HepG2 (cell line): ENCODE data around the gene EEPD1. TPM values are rescaled to one million over a fixed set of nuclear protein-coding genes. Genes with fewer than 3 reads are reported as not detected.
A peak's percentile ranks its signal among the peaks of the same experiment; 100 is the strongest.

Source experiments
- TAF15 ChIP-seq: fragments of 200-400 bp; formaldehyde crosslinking; IDR thresholded peaks from one replicate; pipeline ENCODE4 v1.6.1; 2018; ENCODE audit warnings: mild to moderate bottlenecking, low read depth, low read length; ENCODE audit not compliant: poor library complexity, severe bottlenecking
- XBP1 ChIP-seq: sonication (generic); formaldehyde crosslinking; IDR thresholded peaks from 2 replicates; pipeline ENCODE4 v1.5.0; 2020; ENCODE audit warnings: missing genetic modification reagents
- ZNF160 ChIP-seq: sonication (generic); formaldehyde crosslinking; IDR thresholded peaks from 2 replicates; pipeline ENCODE4 v1.8.0; 2022; ENCODE audit warnings: mild to moderate bottlenecking, inconsistent platforms, missing genetic modification reagents
- ZNF562 ChIP-seq: sonication (generic); formaldehyde crosslinking; IDR thresholded peaks from 2 replicates; pipeline ENCODE4 v1.8.0; 2022; ENCODE audit warnings: missing genetic modification reagents, borderline replicate concordance
- ZNF839 ChIP-seq: sonication (generic); formaldehyde crosslinking; IDR thresholded peaks from 2 replicates; pipeline ENCODE4 v1.4.0; 2020; ENCODE audit warnings: missing genetic modification reagents, mild to moderate bottlenecking, borderline replicate concordance
- polyA plus RNA-seq, 8 experiments: library from polyadenylated mRNA; depleted of rRNA in 3 of 8; stranded (reverse) in 7 of 8; unstranded in 1 of 8; fragments of >200 nt; fragmentation: Illumina TruSeq in 4 of 8; extraction: Trizol in 4 of 8; gene quantifications; 2 replicates each; pipeline versions ENCODE4 v1.2.1 to v1.2.3, GENCODE V29; 2011 to 2016; ENCODE audit warnings: low read depth in 4 of 8, missing spikeins in 1 of 8, mixed read lengths in 1 of 8; ENCODE audit not compliant: insufficient read depth in 1 of 8
- total RNA-seq, 5 experiments: library from RNA; depleted of rRNA; stranded (reverse); fragments of >200 nt; fragmentation: Illumina TruSeq; extraction: Trizol; gene quantifications; 2 replicates each; pipeline ENCODE4 v1.2.3, GENCODE V29; 2016; ENCODE audit warnings: low read depth in 1 of 5
- TF ChIP-seq, protein P1 (sequence below): sonication (generic); formaldehyde crosslinking; IDR thresholded peaks from 2 replicates; pipeline ENCODE4 v1.5.1; 2020; ENCODE audit warnings: mild to moderate bottlenecking, missing genetic modification reagents
- TF ChIP-seq, protein P2 (sequence below): sonication (generic); formaldehyde crosslinking; IDR thresholded peaks from one replicate; pipeline ENCODE4 v1.5.1; 2020; ENCODE audit warnings: mild to moderate bottlenecking, missing genetic modification reagents; ENCODE audit errors: not compliant biosample characterization
- TF ChIP-seq, protein P3 (sequence below): sonication (generic); formaldehyde crosslinking; IDR thresholded peaks from 2 replicates; pipeline ENCODE4 v1.4.0; 2020; ENCODE audit warnings: missing genetic modification reagents

Gene EEPD1
- total and polyA plus RNA-seq, 2 of the 13 experiments (the other 11 are each of a cell fraction or from before 2014, with no cell fraction given) = 10.1 to 16.4 TPM

DNA sequence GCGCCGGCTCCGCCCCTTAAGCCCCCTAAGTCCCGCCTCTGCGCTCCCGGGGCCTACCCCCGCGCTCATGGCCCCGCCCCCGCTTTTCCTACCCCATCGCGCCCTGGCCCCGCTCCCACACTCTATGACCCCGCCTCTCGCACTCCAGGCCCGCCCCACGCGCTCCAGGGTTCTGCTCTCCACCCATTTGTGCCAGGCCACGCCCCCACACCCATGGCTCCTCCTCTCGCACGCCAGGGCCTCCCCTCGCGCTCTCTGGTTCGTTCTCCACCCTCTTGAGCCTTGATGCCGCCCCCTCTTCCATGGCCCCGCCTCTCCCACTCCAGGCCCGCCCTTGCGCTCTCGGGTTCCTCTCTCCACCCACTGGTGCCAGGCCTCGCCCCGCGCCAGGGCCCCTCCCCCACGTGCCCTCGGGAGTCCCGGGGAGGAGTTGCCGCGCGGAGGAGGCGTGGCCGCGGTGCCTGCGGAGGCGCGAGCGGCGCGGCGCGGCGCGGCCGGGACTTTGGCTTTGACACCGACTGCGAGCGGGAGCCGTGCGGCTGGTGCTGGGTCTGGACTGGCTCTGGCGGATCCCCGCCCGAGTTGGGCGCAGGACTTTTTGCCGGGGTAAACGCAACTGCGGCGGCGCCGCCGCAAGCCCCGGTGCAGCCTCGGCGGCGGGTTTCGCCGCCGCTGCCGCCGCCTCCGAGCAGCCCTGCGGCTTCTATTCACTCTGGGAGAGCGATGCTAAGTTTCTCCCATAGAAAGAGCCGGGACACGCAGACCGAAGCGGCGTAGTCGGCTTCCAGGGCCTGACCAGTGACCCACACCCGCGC, at the start of gene EEPD1 (continued):
- TF ChIP-seq, protein P1, sequence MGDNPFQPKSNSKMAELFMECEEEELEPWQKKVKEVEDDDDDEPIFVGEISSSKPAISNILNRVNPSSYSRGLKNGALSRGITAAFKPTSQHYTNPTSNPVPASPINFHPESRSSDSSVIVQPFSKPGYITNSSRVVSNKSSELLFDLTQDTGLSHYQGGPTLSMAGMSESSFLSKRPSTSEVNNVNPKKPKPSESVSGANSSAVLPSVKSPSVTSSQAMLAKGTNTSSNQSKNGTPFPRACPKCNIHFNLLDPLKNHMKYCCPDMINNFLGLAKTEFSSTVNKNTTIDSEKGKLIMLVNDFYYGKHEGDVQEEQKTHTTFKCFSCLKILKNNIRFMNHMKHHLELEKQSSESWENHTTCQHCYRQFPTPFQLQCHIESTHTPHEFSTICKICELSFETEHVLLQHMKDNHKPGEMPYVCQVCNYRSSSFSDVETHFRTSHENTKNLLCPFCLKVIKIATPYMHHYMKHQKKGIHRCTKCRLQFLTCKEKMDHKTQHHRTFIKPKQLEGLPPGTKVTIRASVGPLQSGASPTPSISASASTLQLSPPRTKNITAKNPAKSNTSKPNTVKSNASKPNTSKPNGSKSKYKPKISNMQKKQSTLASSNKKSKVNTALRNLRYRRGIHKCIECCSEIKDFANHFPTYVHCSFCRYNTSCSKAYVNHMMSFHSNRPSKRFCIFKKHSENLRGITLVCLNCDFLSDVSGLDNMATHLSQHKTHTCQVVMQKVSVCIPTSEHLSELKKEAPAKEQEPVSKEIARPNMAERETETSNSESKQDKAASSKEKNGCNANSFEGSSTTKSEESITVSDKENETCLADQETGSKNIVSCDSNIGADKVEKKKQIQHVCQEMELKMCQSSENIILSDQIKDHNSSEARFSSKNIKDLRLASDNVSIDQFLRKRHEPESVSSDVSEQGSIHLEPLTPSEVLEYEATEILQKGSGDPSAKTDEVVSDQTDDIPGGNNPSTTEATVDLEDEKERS (CRISPR knock-in tag) = 0 out of 2 replicates have a peak, but pooled peaks have one; percentile 7
- TF ChIP-seq TAF15 (peak; percentile 86), ZNF839 (no peak), ZNF562 (no peak), XBP1 (no peak), ZNF160 (CRISPR knock-in tag) (no peak)
- TF ChIP-seq, protein P2, sequence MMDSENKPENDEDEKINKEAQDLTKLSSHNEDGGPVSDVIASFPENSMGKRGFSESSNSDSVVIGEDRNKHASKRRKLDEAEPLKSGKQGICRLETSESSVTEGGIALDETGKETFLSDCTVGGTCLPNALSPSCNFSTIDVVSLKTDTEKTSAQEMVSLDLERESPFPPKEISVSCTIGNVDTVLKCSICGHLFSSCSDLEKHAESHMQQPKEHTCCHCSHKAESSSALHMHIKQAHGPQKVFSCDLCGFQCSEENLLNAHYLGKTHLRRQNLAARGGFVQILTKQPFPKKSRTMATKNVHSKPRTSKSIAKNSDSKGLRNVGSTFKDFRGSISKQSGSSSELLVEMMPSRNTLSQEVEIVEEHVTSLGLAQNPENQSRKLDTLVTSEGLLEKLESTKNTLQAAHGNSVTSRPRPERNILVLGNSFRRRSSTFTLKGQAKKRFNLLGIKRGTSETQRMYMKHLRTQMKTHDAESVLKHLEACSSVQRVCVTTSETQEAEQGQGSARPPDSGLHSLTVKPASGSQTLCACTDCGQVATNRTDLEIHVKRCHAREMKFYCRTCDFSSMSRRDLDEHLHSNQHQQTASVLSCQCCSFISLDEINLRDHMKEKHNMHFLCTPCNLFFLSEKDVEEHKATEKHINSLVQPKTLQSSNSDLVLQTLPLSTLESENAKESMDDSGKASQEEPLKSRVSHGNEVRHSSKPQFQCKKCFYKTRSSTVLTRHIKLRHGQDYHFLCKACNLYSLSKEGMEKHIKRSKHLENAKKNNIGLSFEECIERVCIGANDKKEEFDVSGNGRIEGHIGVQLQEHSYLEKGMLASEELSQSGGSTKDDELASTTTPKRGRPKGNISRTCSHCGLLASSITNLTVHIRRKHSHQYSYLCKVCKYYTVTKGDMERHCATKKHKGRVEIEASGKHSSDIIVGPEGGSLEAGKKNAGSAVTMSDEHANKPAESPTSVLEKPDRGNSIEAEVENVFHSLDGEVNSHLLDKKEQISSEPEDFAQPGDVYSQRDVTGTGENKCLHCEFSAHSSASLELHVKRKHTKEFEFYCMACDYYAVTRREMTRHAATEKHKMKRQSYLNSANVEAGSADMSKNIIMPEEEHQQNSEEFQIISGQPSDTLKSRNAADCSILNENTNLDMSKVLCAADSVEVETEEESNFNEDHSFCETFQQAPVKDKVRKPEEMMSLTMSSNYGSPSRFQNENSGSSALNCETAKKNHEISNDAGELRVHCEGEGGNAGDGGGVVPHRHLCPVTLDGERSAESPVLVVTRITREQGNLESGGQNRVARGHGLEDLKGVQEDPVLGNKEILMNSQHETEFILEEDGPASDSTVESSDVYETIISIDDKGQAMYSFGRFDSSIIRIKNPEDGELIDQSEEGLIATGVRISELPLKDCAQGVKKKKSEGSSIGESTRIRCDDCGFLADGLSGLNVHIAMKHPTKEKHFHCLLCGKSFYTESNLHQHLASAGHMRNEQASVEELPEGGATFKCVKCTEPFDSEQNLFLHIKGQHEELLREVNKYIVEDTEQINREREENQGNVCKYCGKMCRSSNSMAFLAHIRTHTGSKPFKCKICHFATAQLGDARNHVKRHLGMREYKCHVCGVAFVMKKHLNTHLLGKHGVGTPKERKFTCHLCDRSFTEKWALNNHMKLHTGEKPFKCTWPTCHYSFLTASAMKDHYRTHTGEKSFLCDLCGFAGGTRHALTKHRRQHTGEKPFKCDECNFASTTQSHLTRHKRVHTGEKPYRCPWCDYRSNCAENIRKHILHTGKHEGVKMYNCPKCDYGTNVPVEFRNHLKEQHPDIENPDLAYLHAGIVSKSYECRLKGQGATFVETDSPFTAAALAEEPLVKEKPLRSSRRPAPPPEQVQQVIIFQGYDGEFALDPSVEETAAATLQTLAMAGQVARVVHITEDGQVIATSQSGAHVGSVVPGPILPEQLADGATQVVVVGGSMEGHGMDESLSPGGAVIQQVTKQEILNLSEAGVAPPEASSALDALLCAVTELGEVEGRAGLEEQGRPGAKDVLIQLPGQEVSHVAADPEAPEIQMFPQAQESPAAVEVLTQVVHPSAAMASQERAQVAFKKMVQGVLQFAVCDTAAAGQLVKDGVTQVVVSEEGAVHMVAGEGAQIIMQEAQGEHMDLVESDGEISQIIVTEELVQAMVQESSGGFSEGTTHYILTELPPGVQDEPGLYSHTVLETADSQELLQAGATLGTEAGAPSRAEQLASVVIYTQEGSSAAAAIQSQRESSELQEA (CRISPR knock-in tag) = no peak
- TF ChIP-seq, protein P3, sequence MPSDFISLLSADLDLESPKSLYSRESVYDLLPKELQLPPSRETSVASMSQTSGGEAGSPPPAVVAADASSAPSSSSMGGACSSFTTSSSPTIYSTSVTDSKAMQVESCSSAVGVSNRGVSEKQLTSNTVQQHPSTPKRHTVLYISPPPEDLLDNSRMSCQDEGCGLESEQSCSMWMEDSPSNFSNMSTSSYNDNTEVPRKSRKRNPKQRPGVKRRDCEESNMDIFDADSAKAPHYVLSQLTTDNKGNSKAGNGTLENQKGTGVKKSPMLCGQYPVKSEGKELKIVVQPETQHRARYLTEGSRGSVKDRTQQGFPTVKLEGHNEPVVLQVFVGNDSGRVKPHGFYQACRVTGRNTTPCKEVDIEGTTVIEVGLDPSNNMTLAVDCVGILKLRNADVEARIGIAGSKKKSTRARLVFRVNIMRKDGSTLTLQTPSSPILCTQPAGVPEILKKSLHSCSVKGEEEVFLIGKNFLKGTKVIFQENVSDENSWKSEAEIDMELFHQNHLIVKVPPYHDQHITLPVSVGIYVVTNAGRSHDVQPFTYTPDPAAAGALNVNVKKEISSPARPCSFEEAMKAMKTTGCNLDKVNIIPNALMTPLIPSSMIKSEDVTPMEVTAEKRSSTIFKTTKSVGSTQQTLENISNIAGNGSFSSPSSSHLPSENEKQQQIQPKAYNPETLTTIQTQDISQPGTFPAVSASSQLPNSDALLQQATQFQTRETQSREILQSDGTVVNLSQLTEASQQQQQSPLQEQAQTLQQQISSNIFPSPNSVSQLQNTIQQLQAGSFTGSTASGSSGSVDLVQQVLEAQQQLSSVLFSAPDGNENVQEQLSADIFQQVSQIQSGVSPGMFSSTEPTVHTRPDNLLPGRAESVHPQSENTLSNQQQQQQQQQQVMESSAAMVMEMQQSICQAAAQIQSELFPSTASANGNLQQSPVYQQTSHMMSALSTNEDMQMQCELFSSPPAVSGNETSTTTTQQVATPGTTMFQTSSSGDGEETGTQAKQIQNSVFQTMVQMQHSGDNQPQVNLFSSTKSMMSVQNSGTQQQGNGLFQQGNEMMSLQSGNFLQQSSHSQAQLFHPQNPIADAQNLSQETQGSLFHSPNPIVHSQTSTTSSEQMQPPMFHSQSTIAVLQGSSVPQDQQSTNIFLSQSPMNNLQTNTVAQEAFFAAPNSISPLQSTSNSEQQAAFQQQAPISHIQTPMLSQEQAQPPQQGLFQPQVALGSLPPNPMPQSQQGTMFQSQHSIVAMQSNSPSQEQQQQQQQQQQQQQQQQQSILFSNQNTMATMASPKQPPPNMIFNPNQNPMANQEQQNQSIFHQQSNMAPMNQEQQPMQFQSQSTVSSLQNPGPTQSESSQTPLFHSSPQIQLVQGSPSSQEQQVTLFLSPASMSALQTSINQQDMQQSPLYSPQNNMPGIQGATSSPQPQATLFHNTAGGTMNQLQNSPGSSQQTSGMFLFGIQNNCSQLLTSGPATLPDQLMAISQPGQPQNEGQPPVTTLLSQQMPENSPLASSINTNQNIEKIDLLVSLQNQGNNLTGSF (CRISPR knock-in tag) = no peak
